HepG2 (cell line): ENCODE measurements around the gene SLIT1. TPM values are rescaled to one million over a fixed set of nuclear protein-coding genes. Genes with fewer than 3 reads are reported as not detected.
A peak's percentile ranks its signal among the peaks of the same experiment; 100 is the strongest.

Experiments
- ATAC-seq: fragments of 200-7000 bp; cut with Tn5 transposase; 3 replicates; pipeline ENCODE4 v1.9.1; 2020; ENCODE audit warnings: mild to moderate bottlenecking, moderate library complexity
- BruUV-seq: library from RNA; stranded (reverse); fragments of 400-500 nt; replicated peaks from 2 replicates; lab custom pipeline; 2021; lab: Mats Ljungman, UMichigan
- CTCF ChIA-PET: fragments of 300-600 bp; formaldehyde crosslinking; extraction: SDS; loops from one replicate; lab custom pipeline; 2021; ENCODE audit warnings: low total read pairs, inconsistent platforms, low intra/inter-chr PET ratio; lab: Yijun Ruan, JAX
- POLR2A ChIA-PET: fragments of 350-600 bp; sonication (Branson Sonifier 250); formaldehyde crosslinking; loops from one replicate; lab custom pipeline; 2020; ENCODE audit warnings: antibody characterized with exemption, inconsistent platforms; lab: Yijun Ruan, JAX
- DNase-seq: peaks from one replicate; pipeline ENCODE4 v3.0.0-alpha.2; 2015; ENCODE audit warnings: low spot score
- FAIRE-seq: peaks from 3 replicates; lab custom pipeline; 2011; peaks lifted over from hg19 to GRCh38; lab: Jason Lieb, UNC
- H2AFZ ChIP-seq: one replicate; pipeline ENCODE4 v1.6.1; 2011; ENCODE audit warnings: low read length, inconsistent platforms
- H3K27ac ChIP-seq: fragments of 300-600 bp; 3 replicates; pipeline ENCODE4 v1.8.0; 2011; ENCODE audit warnings: mixed run types, mild to moderate bottlenecking, mixed read lengths, low read length, inconsistent platforms; ENCODE audit not compliant: insufficient read depth; ENCODE audit errors: extremely low read length
- H3K27me3 ChIP-seq, 2 experiments: fragments of 200-600 bp in 1 of 2; 2 replicates in 1 of 2; 3 replicates in 1 of 2; pipeline versions ENCODE4 v1.6.0 to v1.8.0; 2011; ENCODE audit warnings: low read length in 2 of 2, mild to moderate bottlenecking in 2 of 2, moderate library complexity in 2 of 2, inconsistent platforms in 1 of 2; ENCODE audit not compliant: insufficient read depth in 2 of 2, control insufficient read depth in 1 of 2
- H3K36me3 ChIP-seq, 2 experiments: fragments of 200-600 bp in 1 of 2; replicated peaks in 1 of 2; 2 replicates in 1 of 2; 3 replicates in 1 of 2; pipeline versions ENCODE4 v1.5.1 to v1.8.0; 2011; ENCODE audit warnings: low read length in 2 of 2, inconsistent platforms in 1 of 2; ENCODE audit not compliant: insufficient read depth in 2 of 2, control insufficient read depth in 1 of 2
- H3K4me1 ChIP-seq: 2 replicates; pipeline ENCODE4 v1.5.1; 2012; ENCODE audit warnings: low read length, inconsistent platforms; ENCODE audit not compliant: insufficient read depth
- H3K4me2 ChIP-seq: 2 replicates; pipeline ENCODE4 v1.6.0; 2011; ENCODE audit warnings: low read depth, low read length, inconsistent platforms
- H3K4me3 ChIP-seq, 3 experiments: fragments of 200-600 bp in 1 of 3; sonication (generic), shearing (Covaris generic) in 1 of 3; replicated peaks in 1 of 3; 2 replicates each; pipeline ENCODE4 v1.5.1; 2011 to 2016; ENCODE audit warnings: low read length in 3 of 3, inconsistent platforms in 2 of 3, low read depth in 2 of 3, mild to moderate bottlenecking in 2 of 3, control low read depth in 1 of 3, mixed read lengths in 1 of 3; ENCODE audit not compliant: insufficient read depth in 1 of 3
- H3K79me2 ChIP-seq: one replicate; pipeline ENCODE4 v1.6.1; 2011; ENCODE audit warnings: low read length, inconsistent platforms; ENCODE audit not compliant: insufficient read depth
- H3K9ac ChIP-seq: 2 replicates; pipeline ENCODE4 v1.6.0; 2011; ENCODE audit warnings: mild to moderate bottlenecking, low read depth, low read length, inconsistent platforms; ENCODE audit not compliant: insufficient read depth
- H3K9me3 ChIP-seq: 2 replicates; pipeline ENCODE4 v1.5.1; 2012; ENCODE audit warnings: mild to moderate bottlenecking, low read length
- H4K20me1 ChIP-seq: 2 replicates; pipeline ENCODE4 v1.6.0; 2011; ENCODE audit warnings: inconsistent platforms, mild to moderate bottlenecking, low read length, moderate library complexity; ENCODE audit not compliant: insufficient read depth
- NR2F6 ChIP-seq, 2 experiments: IDR thresholded peaks; 2 replicates each; pipeline ENCODE4 v1.6.1; 2016; ENCODE audit warnings: antibody characterized with exemption in 1 of 2, mild to moderate bottlenecking in 1 of 2
- PHF8 ChIP-seq: sonication (generic); formaldehyde crosslinking; IDR thresholded peaks from 2 replicates; pipeline ENCODE4 v1.5.0; 2020; ENCODE audit warnings: missing genetic modification reagents
- U2AF1 ChIP-seq: fragments of 200-400 bp; formaldehyde crosslinking; optimal IDR thresholded peaks from 2 replicates; pipeline ENCODE3; 2017; ENCODE audit warnings: mild to moderate bottlenecking, low read depth, low read length
- ZFY ChIP-seq: sonication (generic); formaldehyde crosslinking; IDR thresholded peaks from 2 replicates; pipeline ENCODE4 v1.4.0; 2020; ENCODE audit warnings: missing genetic modification reagents
- WGBS: methylation state at CpG from one replicate; pipeline ENCODE4 v1.1.6; 2017; ENCODE audit warnings: low lambda C conversion rate; 5-methylcytosine and 5-hydroxymethylcytosine counted together
- in situ Hi-C: cut with HindIII; loops from 2 replicates; pipeline ENCODE4 v1.10.0; 2017; ENCODE audit warnings: low pct_unique_long_range_greater_than_20kb; ENCODE audit not compliant: extremely low pct_ligation_motif_present
- intact Hi-C: fragments of 100-400 bp; cut with micrococcal nuclease; formaldehyde crosslinking; loops from one replicate; pipeline ENCODE4 v1.10.0; 2022; ENCODE audit not compliant: unreplicated experiment
- polyA plus RNA-seq, 8 experiments: library from polyadenylated mRNA; depleted of rRNA in 3 of 8; stranded (reverse) in 7 of 8; unstranded in 1 of 8; fragments of >200 nt; fragmentation: Illumina TruSeq in 4 of 8; extraction: Trizol in 4 of 8; gene quantifications; 2 replicates each; pipeline versions ENCODE4 v1.2.1 to v1.2.3, GENCODE V29; 2011 to 2016; ENCODE audit warnings: low read depth in 4 of 8, missing spikeins in 1 of 8, mixed read lengths in 1 of 8; ENCODE audit not compliant: insufficient read depth in 1 of 8
- total RNA-seq, 5 experiments: library from RNA; depleted of rRNA; stranded (reverse); fragments of >200 nt; fragmentation: Illumina TruSeq; extraction: Trizol; gene quantifications; 2 replicates each; pipeline ENCODE4 v1.2.3, GENCODE V29; 2016; ENCODE audit warnings: low read depth in 1 of 5
- TF ChIP-seq, protein P1 (sequence below): sonication (generic); formaldehyde crosslinking; IDR thresholded peaks from 2 replicates; pipeline ENCODE4 v1.5.1; 2020; ENCODE audit warnings: mild to moderate bottlenecking, missing genetic modification reagents

Gene SLIT1
- total and polyA plus RNA-seq, 2 of the 13 experiments (the other 11 are each of a cell fraction or from before 2014, with no cell fraction given): 0.09 to 0.33 TPM

DNA sequence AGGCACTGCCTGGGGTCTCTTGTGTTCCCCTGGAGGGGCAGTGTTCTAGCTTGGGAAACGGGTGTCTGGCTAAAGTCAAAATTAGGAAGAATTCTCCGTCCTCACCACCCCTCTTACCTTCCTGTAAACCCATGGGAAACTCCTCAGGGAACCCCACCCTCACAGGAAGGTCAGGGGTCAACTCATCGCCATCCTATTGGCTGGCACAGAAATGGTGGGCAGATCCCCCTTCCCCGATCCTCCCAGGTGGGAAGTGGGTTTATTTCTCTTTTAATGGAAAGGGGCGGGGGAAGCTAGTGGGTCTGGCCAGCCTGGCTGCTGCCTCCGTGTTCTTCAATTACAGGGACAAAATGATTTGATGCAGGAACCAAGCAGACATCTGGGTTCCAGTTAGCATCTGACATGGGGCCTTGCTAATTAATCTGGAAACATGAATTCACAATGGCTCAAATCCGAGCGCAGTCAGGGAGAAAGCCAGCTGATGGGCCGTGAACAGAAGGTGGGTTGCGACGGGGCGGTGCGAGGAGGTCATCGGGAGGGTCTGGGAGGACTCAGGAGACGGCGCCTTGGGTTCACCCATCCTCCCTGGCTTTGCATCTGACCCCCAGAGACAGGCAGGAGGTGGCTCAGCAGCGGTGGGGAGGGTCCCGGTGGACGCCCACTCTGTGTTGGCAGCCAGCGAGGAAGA is 66.6 kb downstream of the SLIT1 start:
- in situ Hi-C loops (no loop called here), intact Hi-C loops (loop anchor here (5.0 kb wide), 1 partner anchor 37 kb away; no protein-coding TSS in a partner anchor)
- BruUV-seq: no TSS peak
- H3K9ac ChIP-seq: no peak overlapping the region
- no peaks in the 10 kb centered on the region for H4K20me1 ChIP-seq
- no peaks in the 10 kb centered on the region for H3K36me3 ChIP-seq
- TF ChIP-seq PHF8 (CRISPR knock-in tag) (no peak), U2AF1 (no peak), NR2F6 (IDR thresholded peaks at IDR 0.05) (0 out of 2 replicates have a peak, but pooled peaks have one; percentile 14), NR2F6 (CRISPR knock-in tag; IDR thresholded peaks at IDR 0.05) (no peak), ZFY (CRISPR knock-in tag) (no peak)
- TF ChIP-seq, protein P1, sequence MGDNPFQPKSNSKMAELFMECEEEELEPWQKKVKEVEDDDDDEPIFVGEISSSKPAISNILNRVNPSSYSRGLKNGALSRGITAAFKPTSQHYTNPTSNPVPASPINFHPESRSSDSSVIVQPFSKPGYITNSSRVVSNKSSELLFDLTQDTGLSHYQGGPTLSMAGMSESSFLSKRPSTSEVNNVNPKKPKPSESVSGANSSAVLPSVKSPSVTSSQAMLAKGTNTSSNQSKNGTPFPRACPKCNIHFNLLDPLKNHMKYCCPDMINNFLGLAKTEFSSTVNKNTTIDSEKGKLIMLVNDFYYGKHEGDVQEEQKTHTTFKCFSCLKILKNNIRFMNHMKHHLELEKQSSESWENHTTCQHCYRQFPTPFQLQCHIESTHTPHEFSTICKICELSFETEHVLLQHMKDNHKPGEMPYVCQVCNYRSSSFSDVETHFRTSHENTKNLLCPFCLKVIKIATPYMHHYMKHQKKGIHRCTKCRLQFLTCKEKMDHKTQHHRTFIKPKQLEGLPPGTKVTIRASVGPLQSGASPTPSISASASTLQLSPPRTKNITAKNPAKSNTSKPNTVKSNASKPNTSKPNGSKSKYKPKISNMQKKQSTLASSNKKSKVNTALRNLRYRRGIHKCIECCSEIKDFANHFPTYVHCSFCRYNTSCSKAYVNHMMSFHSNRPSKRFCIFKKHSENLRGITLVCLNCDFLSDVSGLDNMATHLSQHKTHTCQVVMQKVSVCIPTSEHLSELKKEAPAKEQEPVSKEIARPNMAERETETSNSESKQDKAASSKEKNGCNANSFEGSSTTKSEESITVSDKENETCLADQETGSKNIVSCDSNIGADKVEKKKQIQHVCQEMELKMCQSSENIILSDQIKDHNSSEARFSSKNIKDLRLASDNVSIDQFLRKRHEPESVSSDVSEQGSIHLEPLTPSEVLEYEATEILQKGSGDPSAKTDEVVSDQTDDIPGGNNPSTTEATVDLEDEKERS (CRISPR knock-in tag): no peak
- ChIA-PET CTCF (no interaction called here), POLR2A (no interaction called here)
- H3K79me2 ChIP-seq: no peaks in the 10 kb centered on the region
- FAIRE-seq: no peak
- 28% methylated on average over 11 of the region's 20 CpGs for WGBS
- H3K9me3 ChIP-seq: no peaks in the 10 kb centered on the region
- no peak overlapping the region for H3K4me3 ChIP-seq
- no peak for ATAC-seq
- no peak overlapping the region for H3K4me2 ChIP-seq
- H3K27ac ChIP-seq: no peak overlapping the region
- H2AFZ ChIP-seq: no peak overlapping the region
- H3K4me1 ChIP-seq: peaks cover 7% of the 10 kb centered on the region; the same call in 1 of the 2 replicates
- H3K27me3 ChIP-seq: peaks cover 10 to 77% of the 10 kb centered on the region in 2 experiments; a peak in 4 of 5 replicates
- DNase-seq: no peak
